HCT116 (cell line): ENCODE measurements around the gene SRGAP3. TPM values are rescaled to one million over a fixed set of nuclear protein-coding genes. Genes with fewer than 3 reads are reported as not detected.

Experiments used
- ATAC-seq: fragments of 200-7000 bp; cut with Tn5 transposase; 2 replicates; pipeline ENCODE4 v1.9.1; 2020; ENCODE audit warnings: mild to moderate bottlenecking, moderate library complexity
- BruUV-seq: library from RNA; stranded (reverse); fragments of 400-500 nt; replicated peaks from 2 replicates; lab custom pipeline; 2021; lab: Mats Ljungman, UMichigan
- CTCF ChIA-PET: fragments of 300-600 bp; sonication (Branson Sonifier 250); formaldehyde crosslinking; loops from one replicate; lab custom pipeline; 2021; ENCODE audit warnings: antibody characterized with exemption; lab: Charles Lee
- POLR2A ChIA-PET: fragments of 300-600, 350-600 bp; sonication (Branson Sonifier 250); formaldehyde crosslinking; loops from one replicate; lab custom pipeline; 2021; ENCODE audit warnings: antibody characterized with exemption; lab: Charles Lee
- RAD21 ChIA-PET, 2 experiments: fragments of 300-600 bp; sonication (Branson Sonifier 250); formaldehyde crosslinking; loops; one replicate each; lab custom pipeline; 2023; ENCODE audit warnings: low total read pairs in 2 of 2; ENCODE audit not compliant: uncharacterized antibody in 2 of 2, unreplicated experiment in 2 of 2, low non-redundant PET in 1 of 2; lab: Charles Lee
- DNase-seq: peaks from one replicate; pipeline ENCODE4 v3.0.0-alpha.2; 2010; ENCODE audit warnings: low read depth, low spot score
- H2AFZ ChIP-seq: fragments of 200-600 bp; shearing (Covaris generic), sonication (generic); 2 replicates; pipeline ENCODE4 v1.6.1; 2017; ENCODE audit warnings: low read depth, mixed run types, mixed read lengths, antibody characterized with exemption, low read length; ENCODE audit not compliant: poor library complexity, severe bottlenecking
- H3K27ac ChIP-seq: 2 replicates; pipeline ENCODE4 v1.5.1; 2012; ENCODE audit warnings: low read depth, low read length
- H3K27me3 ChIP-seq: fragments of 200-600 bp; sonication (generic); 2 replicates; pipeline ENCODE4 v1.6.1; 2016; ENCODE audit warnings: mixed run types, low read length, mixed read lengths; ENCODE audit not compliant: insufficient read depth
- H3K36me3 ChIP-seq, 2 experiments: fragments of 200-500 bp in 1 of 2; fragments of 200-600 bp in 1 of 2; sonication (Bioruptor generic) in 1 of 2; sonication (generic) in 1 of 2; 2 replicates each; pipeline versions ENCODE4 v1.5.1 to v1.6.1; 2014 to 2016; ENCODE audit warnings: low read length in 2 of 2, inconsistent platforms in 1 of 2, mixed read lengths in 1 of 2, mixed run types in 1 of 2; ENCODE audit not compliant: insufficient read depth in 2 of 2, control insufficient read depth in 1 of 2
- H3K4me1 ChIP-seq, 2 experiments: fragments of 200-600 bp in 1 of 2; sonication (generic) in 1 of 2; 2 replicates each; pipeline versions ENCODE4 v1.5.1 to v1.6.1; 2012 to 2017; ENCODE audit warnings: low read length in 2 of 2, inconsistent platforms in 1 of 2, mild to moderate bottlenecking in 1 of 2, mixed read lengths in 1 of 2, mixed run types in 1 of 2, moderate library complexity in 1 of 2; ENCODE audit not compliant: insufficient read depth in 2 of 2, control insufficient read depth in 1 of 2
- H3K4me2 ChIP-seq: fragments of 200-600 bp; sonication (generic); 2 replicates; pipeline ENCODE4 v1.6.1; 2017; ENCODE audit warnings: mixed run types, low read length, mixed read lengths
- H3K4me3 ChIP-seq, 2 experiments: fragments of 200-600 bp in 1 of 2; sonication (generic) in 1 of 2; replicated peaks in 1 of 2; 2 replicates each; pipeline ENCODE4 v1.5.1; 2011 to 2016; ENCODE audit warnings: low read length in 2 of 2, control low read depth in 1 of 2, low read depth in 1 of 2, mild to moderate bottlenecking in 1 of 2, mixed read lengths in 1 of 2, mixed run types in 1 of 2
- H3K79me2 ChIP-seq: fragments of 200-600 bp; sonication (generic); 2 replicates; pipeline ENCODE4 v1.6.1; 2017; ENCODE audit warnings: mild to moderate bottlenecking, mixed run types, low read length, moderate library complexity, mixed read lengths; ENCODE audit not compliant: insufficient read depth
- H3K9ac ChIP-seq: fragments of 200-600 bp; sonication (generic); 2 replicates; pipeline ENCODE4 v1.6.1; 2016; ENCODE audit warnings: low read length, mixed read lengths
- H3K9me2 ChIP-seq: fragments of 200-600 bp; sonication (generic), shearing (Covaris generic); 2 replicates; pipeline ENCODE4 v1.6.1; 2017; ENCODE audit warnings: mixed run types, mild to moderate bottlenecking, moderate library complexity; ENCODE audit not compliant: insufficient read depth
- H3K9me3 ChIP-seq, 2 experiments: fragments of 200-500 bp in 1 of 2; fragments of 200-600 bp in 1 of 2; sonication (Bioruptor generic) in 1 of 2; sonication (generic) in 1 of 2; 2 replicates each; pipeline ENCODE4 v1.6.1; 2014 to 2017; ENCODE audit warnings: low read length in 2 of 2, mixed read lengths in 2 of 2, inconsistent platforms in 1 of 2, low read depth in 1 of 2, mild to moderate bottlenecking in 1 of 2, mixed run types in 1 of 2, moderate library complexity in 1 of 2; ENCODE audit not compliant: control insufficient read depth in 1 of 2, insufficient read depth in 1 of 2
- H4K20me1 ChIP-seq: fragments of 200-600 bp; sonication (generic), shearing (Covaris generic); 2 replicates; pipeline ENCODE4 v1.6.1; 2017; ENCODE audit warnings: mixed run types, mild to moderate bottlenecking, moderate library complexity; ENCODE audit not compliant: insufficient read depth
- ATF3 ChIP-seq: IDR thresholded peaks from 2 replicates; pipeline ENCODE4 v1.6.1; 2012
- ELF1 ChIP-seq: IDR thresholded peaks from 2 replicates; pipeline ENCODE4 v1.6.1; 2012; ENCODE audit warnings: low read depth, borderline replicate concordance
- EZH2phosphoT487 ChIP-seq: fragments of 200-600 bp; IDR thresholded peaks from 2 replicates; pipeline ENCODE4 v1.6.1; 2018; ENCODE audit warnings: antibody characterized with exemption, borderline replicate concordance
- JUND ChIP-seq: IDR thresholded peaks from 2 replicates; pipeline ENCODE4 v1.6.1; 2012
- POLR2A ChIP-seq: IDR thresholded peaks from 2 replicates; pipeline ENCODE4 v1.7.0; 2011; ENCODE audit warnings: borderline replicate concordance; ENCODE audit not compliant: insufficient read depth, insufficient read length; ENCODE audit errors: extremely low read depth
- POLR2AphosphoS5 ChIP-seq: IDR thresholded peaks from 2 replicates; pipeline ENCODE4 v1.6.1; 2011; ENCODE audit warnings: mild to moderate bottlenecking, low read depth, low read length, moderate library complexity
- RAD21 ChIP-seq: IDR thresholded peaks from 2 replicates; pipeline ENCODE4 v1.6.1; 2012; ENCODE audit warnings: low read depth, mild to moderate bottlenecking
- REST ChIP-seq: IDR thresholded peaks from 2 replicates; pipeline ENCODE4 v1.6.1; 2012; ENCODE audit warnings: low read depth
- SIN3A ChIP-seq: IDR thresholded peaks from 2 replicates; pipeline ENCODE4 v1.6.1; 2012; ENCODE audit warnings: low read depth
- SRF ChIP-seq: IDR thresholded peaks from 2 replicates; pipeline ENCODE4 v1.6.1; 2012; ENCODE audit warnings: low read depth
- YY1 ChIP-seq: IDR thresholded peaks from 2 replicates; pipeline ENCODE4 v1.6.1; 2011; ENCODE audit warnings: low read length, low read depth, moderate library complexity, mild to moderate bottlenecking; ENCODE audit not compliant: insufficient replicate concordance; ENCODE audit errors: extremely low read depth
- ZBTB33 ChIP-seq: IDR thresholded peaks from 2 replicates; pipeline ENCODE4 v1.6.1; 2011; ENCODE audit warnings: mild to moderate bottlenecking, low read length, moderate library complexity; ENCODE audit not compliant: insufficient replicate concordance; ENCODE audit errors: extremely low read depth
- intact Hi-C: fragments of 100-400 bp; cut with micrococcal nuclease; formaldehyde crosslinking; loops from 2 replicates; pipeline ENCODE4 v1.10.0; 2022
- total RNA-seq: library from RNA; stranded (reverse); gene quantifications from one replicate; pipeline ENCODE4 v1.2.1, GENCODE V29; 2021; ENCODE audit not compliant: unreplicated experiment

SRGAP3 gene
- total RNA-seq, 1 experiment from 2014 or later, result 8.3 TPM

- POLR2A ChIA-PET, result no interaction called here
- no peak for DNase-seq
- H3K9me2 ChIP-seq, result no peaks in the 10 kb centered on the region
- no peak for ATAC-seq
- no peaks in the 10 kb centered on the region for H3K36me3 ChIP-seq
- no peaks in the 10 kb centered on the region for H3K79me2 ChIP-seq
- H3K27ac ChIP-seq, result no peak overlapping the region
- CTCF ChIA-PET, result no interaction called here
- H4K20me1 ChIP-seq, result no peaks in the 10 kb centered on the region
- no peak overlapping the region for H2AFZ ChIP-seq
- intact Hi-C loops, result no loop called here
- no peak overlapping the region for H3K9ac ChIP-seq
- no peaks in the 10 kb centered on the region for H3K27me3 ChIP-seq
- TF ChIP-seq SRF (no peak), RAD21 (no peak), REST (no peak), POLR2AphosphoS5 (no peak), SIN3A (no peak), ATF3 (no peak), POLR2A (no peak), JUND (no peak), EZH2phosphoT487 (no peak), ELF1 (no peak), ZBTB33 (no peak), YY1 (no peak)
- TF ChIP-seq, all 23 proteins: peak for 0
- Histone ChIP-seq H3K4me2 (no peak overlapping the region), H3K9me3 (no peaks in the 10 kb centered on the region), H3K4me3 (no peak overlapping the region), H3K4me1 (no peaks in the 10 kb centered on the region)
- RAD21 ChIA-PET, result no interaction called here
- no TSS peak for BruUV-seq
Observed at GRCh38 chr3:9135526-9135925, 113.9 kb downstream of the SRGAP3 start.
